GM21576 (cell line): Measurements from ENCODE around the gene CEP290.
"Not testable (repeated sequence)": the region's sequence is repeated elsewhere in the genome, so short reads cannot be mapped to it uniquely, and the experiment has no call there.

ENCODE experiments used
- ATAC-seq: cut with Tn5 transposase; IDR thresholded peaks from one replicate; pipeline ENCODE4 v1.9.1; 2021; ENCODE audit warnings: mild to moderate bottlenecking, moderate library complexity; ENCODE audit not compliant: unreplicated experiment

Gene CEP290

DNA sequence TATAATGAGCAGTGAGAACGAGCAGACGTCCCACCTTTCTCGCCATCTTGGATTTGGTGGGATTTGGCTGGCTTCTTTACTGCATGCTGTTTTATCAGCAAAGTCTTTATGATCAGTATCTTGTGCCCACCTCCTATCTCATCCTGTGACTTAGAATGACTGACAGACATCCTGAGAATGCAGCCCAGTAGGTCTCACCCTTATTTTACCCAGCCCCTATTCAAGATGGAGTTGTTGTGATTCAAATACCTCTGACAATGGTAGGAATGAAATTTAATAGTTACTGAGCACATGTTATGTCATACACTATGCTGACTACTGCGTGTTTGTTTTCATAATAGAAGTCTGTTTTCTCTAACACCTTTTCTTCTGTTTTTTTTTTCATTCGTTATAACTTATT, 2.1 kb upstream of the CEP290 start:
- no peak for ATAC-seq

DNA sequence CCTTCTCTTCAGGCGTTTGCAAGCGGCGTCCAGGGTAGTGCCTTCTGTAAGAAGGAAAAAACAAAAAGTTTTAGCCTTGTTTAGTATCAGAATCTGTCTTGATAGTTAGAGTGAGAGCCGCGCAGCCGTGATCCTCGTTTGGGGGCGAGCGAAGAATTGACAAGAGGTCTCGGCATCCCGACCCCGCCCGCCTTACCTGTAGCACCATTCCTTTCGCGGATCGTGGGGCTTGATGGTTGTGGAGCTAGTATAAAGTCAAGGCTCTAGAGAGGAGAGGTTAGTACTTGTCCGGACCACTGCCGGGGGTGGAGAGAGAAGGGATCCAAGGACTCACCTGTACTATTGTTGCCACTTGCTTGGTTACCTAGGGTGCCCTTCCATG, 713 bp upstream of the CEP290 start:
- peak; percentile 3 for ATAC-seq

DNA sequence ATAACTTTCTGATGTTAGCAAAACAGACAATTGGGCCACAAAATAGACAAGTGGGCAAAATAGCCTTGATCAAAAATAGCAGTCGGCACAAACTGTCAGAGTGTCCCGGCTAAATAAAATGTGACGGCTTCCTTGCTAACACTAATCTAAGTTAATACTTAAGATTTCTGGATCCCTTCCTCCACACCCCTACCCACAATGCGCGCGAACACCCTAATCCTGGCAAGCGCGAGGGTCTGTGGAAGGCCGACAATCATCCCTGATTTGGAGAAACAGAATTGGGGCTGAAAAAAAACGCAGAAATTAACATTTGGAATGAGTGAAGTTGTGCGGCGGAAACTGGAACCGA, 489 bp downstream of the CEP290 start:
- ATAC-seq = no peak

DNA sequence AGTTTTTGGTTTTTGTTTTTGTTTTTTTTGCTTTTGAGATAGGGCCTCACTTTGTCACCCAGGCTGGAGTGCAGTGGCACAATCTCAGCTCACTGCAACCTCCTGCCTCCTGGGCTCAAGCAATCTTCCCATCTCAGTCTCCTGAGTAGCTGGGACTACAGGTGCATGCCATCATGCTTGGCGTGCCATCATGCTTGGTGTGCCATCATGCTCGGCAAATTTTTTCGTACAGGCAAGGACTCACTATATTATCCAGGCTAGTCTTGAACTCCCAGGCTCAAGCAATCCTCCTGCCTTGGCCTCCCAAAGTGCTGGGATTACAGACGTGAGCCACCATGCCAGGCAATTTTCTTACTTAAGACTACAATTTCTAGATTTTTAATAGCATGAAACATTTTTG, 2.2 kb downstream of the CEP290 start:
- not testable (repeated sequence) for ATAC-seq

DNA sequence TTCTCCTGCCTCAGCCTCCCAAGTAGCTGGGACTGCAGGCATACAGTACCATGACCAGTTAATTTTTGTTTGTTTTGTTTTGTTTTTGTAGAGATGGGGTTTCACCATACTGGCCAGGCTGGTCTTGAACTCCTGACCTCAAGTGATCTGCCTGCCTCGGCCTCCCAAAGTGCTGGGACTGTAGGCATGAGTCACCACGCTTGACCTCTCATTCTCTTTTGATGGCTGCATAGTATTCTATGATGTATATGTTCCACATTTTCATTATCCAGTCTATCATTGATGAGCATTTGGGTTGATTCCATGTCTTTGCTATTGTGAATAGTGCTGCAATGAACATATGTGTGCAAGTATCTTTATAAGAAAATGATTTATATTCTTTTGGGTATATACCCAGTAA, 8.7 kb downstream of the CEP290 start:
- ATAC-seq = not testable (repeated sequence)

DNA sequence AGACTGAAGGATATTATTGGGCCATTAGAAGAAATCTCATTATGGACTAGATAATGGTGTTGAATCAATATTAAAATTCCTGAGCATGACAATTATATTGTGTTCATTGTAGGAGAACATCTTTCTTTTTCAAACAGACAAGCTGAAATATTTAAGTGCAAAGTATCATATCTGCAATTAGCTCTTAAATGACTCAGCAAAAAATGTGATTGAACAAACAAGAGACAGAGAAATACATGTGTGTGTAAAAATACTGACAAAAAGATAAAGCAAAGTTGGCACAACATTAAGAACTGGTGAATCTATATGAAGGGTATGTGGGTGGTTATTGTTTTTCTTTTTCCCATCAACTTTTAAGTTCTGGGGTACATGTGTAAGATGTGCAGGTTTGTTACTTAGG, 9.5 kb downstream of the CEP290 start:
- ATAC-seq = no peak

DNA sequence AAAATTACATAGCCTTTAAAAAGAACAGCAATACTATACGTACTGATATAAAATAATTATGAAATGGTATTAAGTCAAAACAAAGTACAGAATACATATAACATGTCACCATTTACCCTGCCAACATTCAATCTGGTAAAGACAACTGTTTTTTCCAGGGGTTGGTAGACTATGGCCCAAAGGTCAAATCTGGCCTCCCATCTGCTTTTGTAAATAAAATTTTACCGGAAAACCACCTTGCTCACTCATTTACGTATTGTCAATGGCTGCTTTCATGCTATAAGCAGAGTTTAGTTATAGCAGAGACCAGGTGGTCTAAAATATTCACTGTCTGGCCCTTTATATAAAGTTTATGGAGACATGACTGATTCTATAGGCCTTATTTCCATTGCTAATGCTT, 14.0 kb downstream of the CEP290 start:
- ATAC-seq = no peak

DNA sequence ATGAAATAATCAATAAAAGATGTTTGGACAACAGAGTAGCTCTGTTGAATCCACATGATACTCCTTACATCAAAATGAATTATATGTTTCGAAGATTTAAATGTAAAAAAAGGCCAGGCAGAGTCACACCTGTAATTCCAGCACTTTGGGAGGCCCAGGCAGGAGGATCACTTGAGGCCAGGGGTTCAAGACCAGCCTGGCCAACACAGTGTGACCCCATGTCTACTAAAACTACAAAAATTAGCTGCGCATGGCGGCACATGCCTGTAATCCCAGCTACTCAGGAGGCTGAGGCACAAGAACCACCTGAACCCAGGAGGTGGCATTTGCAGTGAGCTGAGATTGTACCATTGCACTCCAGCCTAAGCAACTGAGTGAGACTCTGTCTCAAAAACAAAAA, 14.8 kb downstream of the CEP290 start:
- ATAC-seq = no peak

DNA sequence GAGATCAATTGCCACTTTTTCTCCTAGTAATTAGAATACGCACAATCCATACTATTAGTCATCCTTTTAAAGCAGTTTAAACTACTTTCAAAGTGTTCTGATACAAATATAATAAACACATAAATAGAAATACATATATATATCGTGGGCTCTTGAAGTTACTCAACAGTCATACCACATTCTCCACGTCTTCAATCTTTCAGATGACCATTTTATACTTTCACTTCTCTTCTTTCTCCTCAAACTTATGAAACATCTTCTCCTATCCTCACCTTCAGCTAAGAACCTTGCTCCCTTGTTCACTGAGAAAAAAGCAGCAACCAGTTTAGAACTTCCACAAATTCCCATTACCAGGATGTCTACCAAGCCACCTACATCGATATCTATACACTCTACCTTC, 19.2 kb downstream of the CEP290 start:
- ATAC-seq = no peak

DNA sequence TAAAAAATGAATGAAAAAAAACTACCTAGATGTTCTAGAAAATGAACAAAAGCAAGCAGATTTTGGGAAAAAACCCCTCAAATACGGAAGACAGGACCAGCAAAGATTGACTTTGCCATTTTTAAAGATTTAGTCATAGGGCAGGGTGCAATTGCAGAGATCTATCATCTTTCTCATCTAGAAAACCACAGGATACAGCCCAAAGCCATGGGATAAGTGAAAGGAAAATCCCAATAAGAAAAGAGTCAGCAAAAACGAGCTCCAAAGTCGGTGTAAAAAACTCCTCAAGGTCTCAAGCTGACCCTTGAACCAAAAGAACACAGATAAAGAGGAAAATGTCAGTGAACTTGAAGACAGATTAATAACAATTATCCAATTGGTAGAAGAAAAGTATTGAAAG, 28.0 kb downstream of the CEP290 start:
- ATAC-seq = no peak

DNA sequence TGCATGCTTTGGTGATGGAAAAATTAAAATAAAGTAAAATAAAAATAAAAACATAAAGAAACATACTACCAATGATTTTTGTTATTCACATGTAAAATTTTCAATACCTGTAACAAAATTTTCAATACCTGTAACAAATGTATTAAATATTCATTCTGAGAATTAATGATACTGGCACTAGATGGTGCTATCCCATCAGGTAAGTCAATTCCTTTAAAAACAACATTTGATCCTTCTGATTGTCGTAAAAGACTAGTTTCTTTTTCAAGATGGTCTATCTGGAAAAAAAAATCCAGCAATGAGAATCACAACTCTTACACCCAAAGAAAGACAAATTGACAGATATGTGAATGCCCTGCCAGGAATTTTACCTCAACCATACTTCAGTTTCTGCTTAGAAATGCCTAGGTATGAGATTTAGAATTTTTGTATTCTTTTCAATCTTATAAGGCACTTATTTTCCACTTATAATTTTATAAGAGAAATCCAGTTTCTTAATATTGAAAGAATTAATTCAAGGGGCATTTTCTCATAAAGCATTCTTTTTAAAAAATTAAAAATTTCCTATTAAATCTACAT, 30.7 kb downstream of the CEP290 start:
- no peak for ATAC-seq

DNA sequence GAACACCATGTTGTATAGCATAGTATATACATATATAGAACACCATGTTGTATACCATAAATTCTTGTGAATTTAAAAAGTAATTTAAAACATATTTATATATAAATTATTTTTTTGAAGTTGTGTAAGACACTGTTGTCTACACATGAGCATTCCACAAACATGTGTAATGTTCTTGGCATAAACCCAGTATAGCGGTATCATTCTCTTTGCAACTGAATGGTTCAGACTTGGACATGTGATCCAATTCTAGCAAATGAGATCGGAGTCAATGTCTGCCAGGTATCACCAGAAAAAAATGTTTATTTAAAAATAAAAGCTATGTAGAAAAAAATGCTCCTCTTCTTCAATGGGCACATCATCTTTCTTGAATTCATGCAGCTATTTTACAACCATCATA, 33.9 kb downstream of the CEP290 start:
- no peak for ATAC-seq

DNA sequence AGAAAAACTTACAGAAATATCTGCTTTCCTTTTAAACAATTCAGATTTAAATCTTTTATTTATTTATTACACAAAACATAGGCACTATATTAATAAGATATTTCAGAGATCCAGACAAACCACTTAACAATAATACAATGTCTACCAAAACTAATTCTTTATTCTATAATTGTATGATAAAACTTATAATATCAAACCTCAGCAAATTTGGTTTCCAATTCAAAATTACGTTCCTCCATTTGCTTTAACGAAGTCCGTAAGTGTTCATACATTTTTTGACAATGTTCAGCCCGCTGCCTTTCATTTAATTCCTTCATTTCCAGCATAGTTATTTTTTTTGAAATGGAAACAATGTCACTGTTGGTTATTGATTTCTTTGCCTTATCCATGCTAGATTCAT, 48.3 kb downstream of the CEP290 start:
- no peak for ATAC-seq

DNA sequence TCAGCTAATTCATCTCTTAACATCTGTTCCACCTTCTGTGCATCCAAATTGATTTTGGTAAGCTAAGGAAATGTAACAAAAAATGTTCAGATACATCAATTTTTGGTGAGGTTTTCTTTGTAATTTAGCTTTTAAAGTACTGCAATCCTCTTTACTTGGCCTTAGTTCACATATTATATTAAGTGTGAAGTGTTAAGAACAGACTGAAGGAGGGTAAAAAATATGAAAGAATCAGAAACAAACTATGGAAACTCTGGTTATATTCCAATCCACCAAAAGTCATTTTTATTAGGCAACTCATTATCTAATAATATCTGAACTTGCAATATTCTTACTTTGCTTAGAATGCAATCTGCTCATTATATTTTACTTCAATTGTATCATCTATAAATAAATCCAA, 49.1 kb downstream of the CEP290 start:
- ATAC-seq = no peak

DNA sequence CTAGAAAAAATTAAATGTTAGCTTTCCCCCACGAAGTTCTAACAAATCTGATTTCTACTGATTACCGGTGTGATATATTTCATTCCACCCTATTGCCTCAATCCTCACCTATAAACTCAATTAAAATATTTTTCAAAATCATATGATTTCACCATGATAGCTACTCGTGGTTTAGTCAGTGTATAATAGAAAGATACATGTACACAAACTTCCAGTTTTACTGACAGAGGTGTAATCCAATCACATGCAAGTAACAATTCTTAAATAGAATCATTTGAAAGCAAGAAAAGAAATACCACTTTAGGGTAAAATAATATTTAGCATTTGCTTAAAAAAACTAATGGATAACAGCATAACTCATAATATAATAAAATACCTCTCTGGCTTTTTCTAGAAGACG, 57.7 kb downstream of the CEP290 start:
- no peak for ATAC-seq

DNA sequence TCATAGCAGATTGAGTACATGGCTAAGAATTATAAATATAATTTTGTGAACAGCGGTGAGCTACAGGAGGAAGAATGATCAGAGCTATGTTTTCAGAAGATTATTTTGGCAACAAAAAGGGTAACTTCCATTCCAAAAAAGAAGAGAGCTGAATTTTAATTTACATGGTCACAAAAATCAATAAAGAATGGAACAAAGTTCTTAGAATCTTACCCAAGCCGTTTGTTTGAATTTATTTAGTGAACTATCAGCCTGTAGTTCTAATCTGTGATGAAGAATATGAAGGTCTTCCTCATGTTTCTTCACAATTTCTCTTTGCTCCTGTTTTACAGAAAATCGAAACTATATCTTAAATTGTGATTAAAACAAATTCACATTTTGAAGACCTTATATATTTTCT, 58.3 kb downstream of the CEP290 start:
- no peak for ATAC-seq

DNA sequence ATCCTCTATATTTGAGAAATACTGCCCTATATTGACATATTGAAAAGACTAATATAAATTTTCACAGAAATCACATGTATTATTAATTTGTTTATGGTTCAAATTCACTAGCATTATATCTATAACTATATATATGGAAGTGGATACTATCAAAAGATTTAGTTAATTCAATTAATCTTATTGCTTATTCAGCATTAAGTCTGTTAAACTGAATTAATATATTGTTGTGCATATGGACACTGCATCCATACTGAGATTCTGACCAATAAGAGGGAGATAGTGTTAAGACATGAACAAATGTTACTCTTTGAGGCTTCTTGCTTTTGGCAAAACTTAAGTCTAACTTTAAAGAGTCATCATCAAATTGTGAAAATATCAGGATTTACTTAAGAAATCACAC, 60.6 kb downstream of the CEP290 start:
- no peak for ATAC-seq

DNA sequence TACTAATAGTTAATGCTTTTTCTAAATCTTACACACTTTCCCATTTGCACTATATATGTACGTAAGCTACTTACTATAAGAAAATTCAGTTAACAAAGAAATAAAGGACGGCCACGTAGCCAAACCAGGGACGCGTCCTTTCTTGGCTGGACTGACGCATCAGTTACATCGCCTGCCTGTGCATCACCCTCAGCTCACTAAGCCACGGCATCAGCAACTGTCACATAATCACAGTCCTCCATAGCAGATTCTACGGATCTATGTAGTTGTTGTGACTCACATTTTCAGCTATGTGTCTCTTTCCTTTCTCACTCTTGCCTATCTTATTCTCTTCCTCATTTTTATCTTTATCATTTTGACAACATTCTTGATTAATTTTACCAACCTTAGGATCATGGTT, 74.6 kb downstream of the CEP290 start:
- ATAC-seq = no peak

DNA sequence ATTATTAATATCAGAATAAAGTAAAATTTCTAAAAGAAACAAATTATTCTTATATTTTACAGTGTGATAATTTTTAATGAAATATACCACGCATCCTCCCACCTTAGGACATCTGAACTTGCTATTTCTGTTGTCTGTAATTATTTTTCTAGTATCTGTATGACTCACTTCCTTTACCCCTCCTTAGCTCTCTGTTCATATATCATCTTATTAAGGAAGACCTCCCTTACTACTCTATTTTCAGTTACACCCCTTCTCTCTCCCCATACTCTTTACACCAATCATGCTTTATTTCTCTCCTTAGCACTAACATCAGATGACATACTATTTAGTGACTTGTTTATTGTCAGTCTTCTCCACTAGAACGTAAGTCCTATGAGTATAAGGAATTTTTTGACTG, 78.5 kb downstream of the CEP290 start:
- peak; percentile 84 for ATAC-seq

DNA sequence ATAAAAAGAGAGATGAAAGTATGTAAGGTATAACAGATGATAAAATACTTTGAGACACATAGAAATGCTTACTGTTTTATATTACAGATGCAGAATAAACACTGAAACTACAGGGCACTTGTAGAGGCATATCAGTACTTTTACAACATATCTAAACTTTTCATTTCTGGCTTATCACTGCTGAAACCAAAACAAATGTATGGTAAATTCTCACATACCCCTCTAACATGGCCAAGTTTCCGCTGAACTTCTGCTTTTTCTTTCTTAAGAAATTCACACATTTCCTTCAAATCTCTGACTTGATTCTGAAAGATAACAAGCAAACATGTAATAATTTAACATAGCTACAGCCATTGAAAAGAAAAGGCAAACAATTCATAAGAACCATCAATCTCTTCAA, 79.4 kb downstream of the CEP290 start:
- peak; percentile 73 for ATAC-seq

DNA sequence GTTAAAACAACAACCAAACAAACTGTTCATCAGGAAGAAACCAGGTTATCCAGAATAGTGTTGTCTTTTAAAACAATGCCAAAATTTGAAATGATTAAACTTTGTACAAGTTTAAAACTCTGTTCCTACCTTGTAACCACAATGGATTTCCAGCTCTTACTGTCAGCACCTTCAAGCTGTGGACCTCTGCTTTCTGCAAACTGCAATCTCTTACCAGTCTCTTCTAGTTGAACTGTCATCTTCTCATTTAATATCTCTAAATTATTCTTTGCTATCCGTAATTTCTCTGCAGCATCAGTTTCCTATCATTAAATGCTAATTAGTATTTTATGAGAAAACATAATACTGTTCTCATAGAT, 83.2 kb downstream of the CEP290 start:
- no peak for ATAC-seq

DNA sequence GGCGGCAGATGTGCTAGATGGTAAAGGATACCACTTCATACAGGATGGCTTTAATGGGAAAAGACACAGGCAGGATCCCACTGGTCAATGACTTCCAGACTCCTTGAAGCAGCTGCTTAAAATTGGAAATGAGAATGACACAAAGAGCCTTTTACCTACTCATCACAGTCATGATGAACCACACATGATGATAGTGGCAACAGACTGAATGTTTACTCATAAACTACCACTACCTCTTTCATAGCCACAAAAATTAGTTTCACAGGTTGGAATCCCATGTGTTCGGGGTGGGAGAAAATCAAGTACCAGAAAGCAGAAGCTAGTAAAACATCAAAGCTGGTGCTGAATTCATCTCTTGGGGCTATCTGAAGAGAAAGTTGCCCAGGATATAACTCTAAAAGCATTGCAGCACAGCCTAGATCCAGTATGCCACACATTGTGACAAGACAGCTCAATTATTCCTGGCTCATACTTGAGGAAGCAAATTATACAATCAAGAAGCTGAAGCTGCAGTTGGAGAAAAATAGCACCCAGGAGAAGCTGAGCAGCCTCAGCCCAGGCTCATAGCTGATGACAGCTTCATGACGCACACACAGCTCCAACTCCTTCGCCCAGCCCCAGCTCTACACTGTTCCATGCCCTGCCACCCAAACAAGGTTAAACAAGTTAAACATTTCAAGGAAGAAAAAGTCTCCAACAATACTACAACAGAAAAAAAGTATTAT, 83.7 kb downstream of the CEP290 start:
- no peak for ATAC-seq

DNA sequence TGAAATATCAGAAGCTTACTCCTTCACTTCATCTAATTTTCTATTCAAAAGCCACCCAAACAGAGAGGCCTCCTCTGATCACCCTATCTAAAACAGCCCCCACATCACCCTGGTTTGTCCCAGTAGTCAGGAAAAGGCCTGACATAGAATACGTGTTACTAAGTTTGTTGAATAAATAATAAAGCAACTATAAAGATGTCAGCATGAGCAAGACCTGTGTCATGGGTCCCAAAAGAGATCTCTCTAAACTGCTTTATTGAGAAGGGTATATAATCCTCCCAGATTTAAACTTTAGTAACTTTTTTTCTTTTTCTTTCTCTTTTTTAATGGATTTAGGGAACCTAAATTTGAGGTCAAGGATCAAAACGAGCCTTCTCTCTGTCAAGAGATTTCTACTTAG, 85.3 kb downstream of the CEP290 start:
- no peak for ATAC-seq
